Astrocyte of the spinal cord (primary cell): ENCODE data around the gene GRM4.

Experiments
- DNase-seq: peaks from one replicate; pipeline ENCODE4 v3.0.0; 2011; ENCODE audit warnings: low read depth, low spot score
- H3K4me3 ChIP-seq: 2 replicates; pipeline ENCODE4 v1.5.1; 2011; ENCODE audit warnings: low read depth, mild to moderate bottlenecking, low read length, moderate library complexity
- CTCF ChIP-seq: IDR thresholded peaks from 2 replicates; pipeline ENCODE4 v1.5.1; 2012; ENCODE audit warnings: low read depth, mild to moderate bottlenecking, low read length, inconsistent platforms
- in situ Hi-C: cut with HindIII; loops from 2 replicates; pipeline ENCODE4 v1.10.0; 2017; ENCODE audit warnings: low sequenced_read_pairs

The GRM4 gene

DNA sequence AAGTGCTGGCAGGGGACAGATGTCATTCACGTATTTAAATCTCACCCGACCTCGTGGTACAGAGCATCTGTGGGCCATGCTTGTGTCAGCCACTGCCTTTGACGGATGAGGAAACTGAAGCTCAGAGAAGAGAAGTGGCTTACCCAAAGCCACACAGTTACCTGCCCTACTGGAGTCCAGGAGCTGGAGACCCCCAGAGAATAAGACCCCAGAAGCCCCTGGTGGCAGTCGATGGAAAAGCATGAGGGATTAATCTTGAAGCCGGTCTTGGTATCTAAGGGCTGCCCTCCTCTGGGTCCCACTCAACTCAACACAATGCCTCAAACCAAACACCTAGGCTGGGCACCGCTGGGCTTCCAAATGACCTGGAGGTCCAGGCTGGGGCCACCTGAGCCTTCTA, 83.1 kb downstream of the GRM4 start:
- peak; percentile 4 for TF ChIP-seq CTCF
- in situ Hi-C loops = no loop called here
- no peak overlapping the region for H3K4me3 ChIP-seq
- no peak for DNase-seq

DNA sequence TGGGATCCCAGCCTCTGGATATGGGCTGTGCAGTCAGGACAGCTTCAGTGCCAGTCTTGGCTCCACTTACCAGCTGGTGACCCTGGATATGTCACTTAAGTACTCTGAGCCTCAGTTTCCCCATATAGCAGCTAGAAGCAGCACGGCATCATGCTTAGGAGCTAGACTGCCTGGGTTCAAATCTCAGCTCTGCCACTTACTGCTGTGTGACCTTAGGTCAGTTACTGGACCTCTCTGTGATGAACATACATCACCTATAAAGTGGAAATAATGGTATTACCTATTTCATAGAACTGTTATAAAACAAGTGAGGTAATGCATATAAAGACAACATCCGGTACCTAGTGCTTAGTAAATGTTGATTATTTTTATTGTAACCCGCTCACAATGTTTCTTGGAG, 83.7 kb downstream of the GRM4 start:
- TF ChIP-seq CTCF = no peak
- H3K4me3 ChIP-seq = no peak overlapping the region
- in situ Hi-C loops = no loop called here
- no peak for DNase-seq

GRCh38 chr6:34061348-34061747, 84.5 kb downstream of the GRM4 start:
- no peak overlapping the region for H3K4me3 ChIP-seq
- in situ Hi-C loops = no loop called here
- no peak for TF ChIP-seq CTCF
- DNase-seq = no peak

DNA sequence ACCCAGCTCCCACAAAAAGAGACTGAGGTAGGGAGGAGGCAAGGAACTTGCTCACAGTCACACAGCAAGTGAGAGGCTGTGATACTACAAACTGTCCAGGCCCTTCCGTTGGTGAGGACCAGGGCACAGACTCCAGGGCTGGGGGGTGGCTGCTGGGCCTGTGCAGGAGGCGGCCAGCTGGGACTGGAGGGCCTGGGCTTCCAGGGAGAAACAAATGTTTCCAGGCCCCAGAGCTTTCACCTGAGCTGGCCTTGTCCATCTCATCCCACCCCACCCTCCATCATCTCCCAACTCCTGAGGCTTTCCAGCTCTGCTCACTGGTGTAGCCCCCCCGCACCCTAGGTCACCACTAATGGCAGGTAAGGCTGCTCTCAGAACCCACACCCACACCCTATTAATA, 86.0 kb downstream of the GRM4 start:
- H3K4me3 ChIP-seq = no peak overlapping the region
- no peak for DNase-seq
- no peak for TF ChIP-seq CTCF
- in situ Hi-C loops = no loop called here

GRCh38 chr6:34059136-34059731, 86.7 kb downstream of the GRM4 start:
- TF ChIP-seq CTCF = no peak
- no peak for DNase-seq
- no peak overlapping the region for H3K4me3 ChIP-seq
- in situ Hi-C loops = no loop called here

- no peak for TF ChIP-seq CTCF
- no peak for DNase-seq
- in situ Hi-C loops = no loop called here
- H3K4me3 ChIP-seq = no peak overlapping the region
Measured at GRCh38 chr6:34057790-34058189, 88.1 kb downstream of the GRM4 start.

GRCh38 chr6:34057191-34057590, 88.7 kb downstream of the GRM4 start:
- no peak for DNase-seq
- in situ Hi-C loops = no loop called here
- no peak overlapping the region for H3K4me3 ChIP-seq
- no peak for TF ChIP-seq CTCF
